Adrenal gland (tissue), 12 donors: ENCODE measurements around the gene PCSK9. TPM values are rescaled to one million over a fixed set of nuclear protein-coding genes. Genes with fewer than 3 reads are reported as not detected.

Source experiments
- DNase-seq, 7 donors: peaks; one replicate each; pipeline ENCODE4 v3.0.0-alpha.2; 2019 to 2020
- H3K27ac ChIP-seq, 5 donors: fragments of 200-600 bp; sonication (generic) in 4 of 5; 1 replicate in 3 of 5; 2 replicates in 2 of 5; pipeline versions ENCODE4 v1.5.1 to v1.8.0; 2016 to 2020; ENCODE audit warnings: mild to moderate bottlenecking in 1 of 5
- H3K27me3 ChIP-seq: fragments of 200-600 bp; 2 replicates; pipeline ENCODE4 v1.8.0; 2021
- H3K36me3 ChIP-seq, 2 donors: fragments of 200-600 bp; replicated peaks in 1 of 2; 1 replicate in 1 of 2; 2 replicates in 1 of 2; pipeline versions ENCODE4 v1.5.1 to v1.8.0; 2018 to 2022
- H3K4me1 ChIP-seq, 2 donors: fragments of 200-600 bp; replicated peaks in 1 of 2; 1 replicate in 1 of 2; 2 replicates in 1 of 2; pipeline versions ENCODE4 v1.5.1 to v1.8.0; 2018 to 2021
- H3K4me3 ChIP-seq, 4 donors: fragments of 200-600 bp; sonication (generic) in 3 of 4; one replicate each; pipeline ENCODE4 v1.5.1; 2016 to 2018
- H3K9me3 ChIP-seq, 3 donors: fragments of 200-600 bp; sonication (generic) in 1 of 3; replicated peaks in 1 of 3; 1 replicate in 2 of 3; 2 replicates in 1 of 3; pipeline versions ENCODE4 v1.5.1 to v1.8.0; 2016 to 2021
- CTCF ChIP-seq, 6 experiments: fragments of 450-650 bp in 4 of 6; fragments of 200-600 bp in 2 of 6; sonication (generic) in 1 of 6; IDR thresholded peaks; 1 replicate in 5 of 6; 2 replicates in 1 of 6; pipeline versions ENCODE4 v1.5.1 to v1.8.0; 2016 to 2021; ENCODE audit warnings: antibody characterized with exemption in 6 of 6, mild to moderate bottlenecking in 2 of 6, moderate library complexity in 1 of 6
- POLR2A ChIP-seq, 2 donors: fragments of 450-650 bp; IDR thresholded peaks; one replicate each; pipeline ENCODE4 v1.6.1; 2017; ENCODE audit warnings: antibody characterized with exemption in 2 of 2, mild to moderate bottlenecking in 2 of 2, moderate library complexity in 1 of 2
- WGBS, 4 donors: extraction: QIAGEN DNeasy Blood & Tissue Kit in 2 of 4; methylation state at CpG; one replicate each; pipeline versions ENCODE4 v1.1.5 to v1.1.7; 2013 to 2017; 5-methylcytosine and 5-hydroxymethylcytosine counted together
- intact Hi-C, 2 donors: fragments of 100-400 bp; cut with DNase I; formaldehyde crosslinking; loops; one replicate each; pipeline versions ENCODE4 v1.14.1 to v1.15.0; 2022 to 2023
- polyA plus RNA-seq, 3 donors: library from polyadenylated mRNA; stranded (reverse); fragments of 200-250 nt in 2 of 3; fragments of 350-450 nt in 1 of 3; fragmentation: Illumina TruSeq in 1 of 3; extraction: RNeasy Lipid Tissue Mini Kit (QIAGEN cat#74804) in 1 of 3; gene quantifications; one replicate each; pipeline ENCODE4 v1.2.3, GENCODE V29; 2013 to 2014
- total RNA-seq, 9 donors: library from RNA; depleted of rRNA in 4 of 9; stranded (reverse); fragments of >200 nt in 4 of 9; fragments of 120-200 nt in 1 of 9; fragmentation: NEBNext Ultra II Directional in 1 of 9; extraction: Animal tissue kit (Norgen Biotek cat#: 25700) in 1 of 9; gene quantifications; one replicate each; pipeline versions ENCODE4 v1.1.0 to v1.2.4, GENCODE V29; 2013 to 2023
- donor health status: healthy with polysubstance abuse.
- donor health status: Bipolar disorder and iron deficiency.
- donor health status: DM: yes; HTN: yes; CAD: no.
- donor health status: DM: no; HTN: no; CAD: no.
- donor health status: DM: no; HTN: no; CAD: no.
- donor health status: DM: yes; HTN: yes; CAD: no.

PCSK9 gene
- total and polyA plus RNA-seq, 12 donors, result 0.10 to 1.4 (median 0.30) TPM; not detected in 1

DNA sequence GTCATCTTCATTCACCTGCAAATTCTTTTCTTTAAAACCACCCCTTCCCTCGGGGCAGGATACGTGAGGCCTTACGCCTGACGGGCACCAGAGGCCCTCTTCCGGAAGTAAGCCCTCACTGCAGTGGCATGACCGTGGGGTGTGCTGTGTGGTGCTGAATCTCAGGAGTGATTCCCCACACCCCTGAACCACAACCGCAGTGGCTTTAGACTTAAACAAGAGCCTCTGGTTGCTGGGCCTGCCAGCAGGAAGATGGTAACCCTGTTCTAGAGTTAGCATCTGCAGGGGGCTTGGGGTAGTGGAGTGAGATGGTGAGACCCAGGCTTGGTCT is 28.5 kb upstream of the PCSK9 start:
- no peak for DNase-seq
- no peak for TF ChIP-seq CTCF (IDR thresholded peaks at IDR 0.05)
- TF ChIP-seq POLR2A (IDR thresholded peaks at IDR 0.05), result no peak
- Histone ChIP-seq H3K27ac (no peak overlapping the region), H3K4me3 (no peak overlapping the region), H3K27me3 (peaks cover 7% of the 10 kb centered on the region), H3K9me3 (no peaks in the 10 kb centered on the region), H3K4me1 (no peaks in the 10 kb centered on the region), H3K36me3 (no peaks in the 10 kb centered on the region)
- WGBS, 4 donors, result 87 to 94% (median 90%) methylated on average over 6 to 7 of the region's 7 CpGs
- intact Hi-C loops, result no loop called here

DNA sequence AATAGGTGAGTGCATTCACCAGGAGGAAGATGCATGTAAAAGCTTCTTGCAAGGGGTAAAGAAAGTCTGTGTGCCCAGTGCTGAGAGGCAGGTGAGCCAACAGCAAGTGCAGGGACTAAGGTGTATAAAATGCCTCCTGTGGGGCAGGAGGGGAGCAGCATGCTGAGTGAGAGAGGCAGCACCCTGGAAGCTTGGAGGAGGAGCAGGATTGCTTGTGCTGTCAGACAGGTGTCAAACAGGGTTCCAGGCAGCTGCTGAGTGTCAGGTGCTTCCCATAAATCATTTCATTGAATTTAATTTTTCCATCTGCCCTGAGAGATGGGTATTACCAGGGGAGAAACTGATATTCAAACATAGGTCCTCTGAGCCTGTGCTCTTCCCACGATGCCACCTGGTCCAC is 26.7 kb upstream of the PCSK9 start:
- intact Hi-C loops, result no loop called here
- Histone ChIP-seq H3K36me3 (no peaks in the 10 kb centered on the region), H3K4me3 (no peak overlapping the region), H3K4me1 (no peaks in the 10 kb centered on the region), H3K9me3 (no peaks in the 10 kb centered on the region), H3K27ac (no peak overlapping the region), H3K27me3 (peaks cover 7% of the 10 kb centered on the region)
- DNase-seq, result no peak
- WGBS, 4 donors, result 57 to 89% (median 81%) methylated on average over 1 of the region's 1 CpG
- TF ChIP-seq CTCF (IDR thresholded peaks at IDR 0.05), result no peak

- Histone ChIP-seq H3K36me3 (no peaks in the 10 kb centered on the region), H3K4me3 (no peak overlapping the region), H3K27ac (no peak overlapping the region), H3K9me3 (no peaks in the 10 kb centered on the region), H3K27me3 (peaks cover 7% of the 10 kb centered on the region), H3K4me1 (no peaks in the 10 kb centered on the region)
- whole genome bisulfite sequencing, 4 donors, result 66 to 78% (median 75%) methylated on average over 4 to 5 of the region's 5 CpGs
- intact Hi-C loops, result no loop called here
- DNase-seq, result no peak
- TF ChIP-seq CTCF (IDR thresholded peaks at IDR 0.05) (no peak), POLR2A (IDR thresholded peaks at IDR 0.05) (no peak)
These were observed 24.2 kb upstream of the PCSK9 start for GRCh38 chr1:55015123-55015522.

DNA sequence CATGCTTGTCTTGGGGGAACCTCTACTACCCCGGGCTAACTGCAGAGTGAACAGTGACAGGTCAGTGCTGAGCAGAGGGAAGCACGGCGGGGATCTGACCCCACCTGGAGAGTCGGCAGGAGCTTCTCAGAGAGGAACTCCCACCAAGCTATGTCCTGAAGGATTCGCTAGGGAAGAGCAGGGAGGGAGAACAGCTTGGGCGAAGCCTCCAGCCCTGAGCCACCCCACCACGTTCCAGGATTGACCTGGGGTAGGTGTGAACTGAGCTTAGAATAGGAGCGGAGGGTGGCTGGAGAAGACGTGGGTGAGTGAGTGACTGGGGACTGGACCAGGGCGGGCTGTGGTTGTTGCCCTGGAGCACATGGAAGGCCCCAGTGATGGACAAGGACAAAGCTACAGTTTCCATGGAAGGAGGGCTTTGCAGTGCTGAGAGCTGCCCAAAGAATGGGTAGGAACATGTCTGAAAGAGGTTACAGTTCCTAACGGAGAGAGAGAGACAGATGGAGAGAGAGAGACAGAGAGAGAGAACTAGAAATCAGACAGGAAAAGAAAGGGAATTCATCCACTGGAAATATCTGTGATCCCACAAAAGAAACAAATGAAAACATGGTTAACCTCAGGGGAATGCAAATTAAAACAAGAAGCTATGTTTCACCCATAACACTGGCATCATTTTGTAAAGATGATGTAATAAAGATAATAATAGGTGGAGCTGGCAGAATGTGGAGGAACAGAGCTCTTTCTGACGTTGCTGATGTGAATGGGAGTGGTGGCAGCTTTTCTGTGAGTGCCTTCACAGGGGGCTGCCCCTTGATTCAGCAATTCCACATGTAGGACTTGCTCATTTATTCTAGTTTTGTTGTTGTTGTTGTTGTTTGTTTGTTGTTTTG is 23.4 kb upstream of the PCSK9 start:
- intact Hi-C loops, result no loop called here
- Histone ChIP-seq H3K27ac (no peak overlapping the region), H3K4me3 (no peak overlapping the region), H3K27me3 (peaks cover 7% of the 10 kb centered on the region), H3K4me1 (no peaks in the 10 kb centered on the region), H3K36me3 (no peaks in the 10 kb centered on the region), H3K9me3 (no peaks in the 10 kb centered on the region)
- TF ChIP-seq CTCF (IDR thresholded peaks at IDR 0.05), result no peak
- no peak for TF ChIP-seq POLR2A (IDR thresholded peaks at IDR 0.05)
- WGBS, 4 donors, result 74 to 76% (median 74%) methylated on average over 12 of the region's 12 CpGs
- DNase-seq, result no peak
